ENCODE measurements around the gene HCCS.

The HCCS gene

DNA sequence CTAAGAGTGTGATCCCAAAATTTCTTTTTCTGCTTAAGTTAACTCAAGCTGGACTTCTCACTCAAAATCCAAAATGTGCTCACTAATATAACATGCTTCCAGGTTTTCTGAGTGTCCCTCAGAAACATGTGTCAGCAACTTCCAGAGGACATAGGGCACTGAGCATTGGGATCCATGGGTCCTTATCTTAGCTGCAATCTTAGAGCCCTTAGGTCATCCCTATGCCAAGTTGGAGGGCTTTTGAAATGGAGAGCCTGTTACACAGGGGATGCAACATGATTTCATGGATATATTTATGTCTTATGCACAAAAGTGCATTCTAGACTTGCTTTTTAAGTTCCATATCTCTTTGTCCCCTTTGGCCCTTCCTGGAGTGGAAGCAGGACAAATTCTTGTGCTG, 11.7 kb upstream of the HCCS start:
- H3K4me3 ChIP-seq (ENCODE audit: low read depth, low read length), result no peak overlapping the region
- H3K4me1 ChIP-seq (ENCODE audit: control insufficient read depth, insufficient read depth, low read length, unreplicated experiment), result peaks cover 26% of the 10 kb centered on the region
- no peak overlapping the region for H2AFZ ChIP-seq (ENCODE audit: low read length, unreplicated experiment)
- no peaks in the 10 kb centered on the region for H3K36me3 ChIP-seq (ENCODE audit: insufficient read depth, low read length)
- no peak overlapping the region for H3K27ac ChIP-seq (ENCODE audit: low read depth, low read length)
- H3K79me2 ChIP-seq (ENCODE audit: control insufficient read depth, insufficient read depth, low read length, unreplicated experiment), result no peaks in the 10 kb centered on the region
- H3K27me3 ChIP-seq (ENCODE audit: insufficient read depth, low read length), result no peaks in the 10 kb centered on the region

DNA sequence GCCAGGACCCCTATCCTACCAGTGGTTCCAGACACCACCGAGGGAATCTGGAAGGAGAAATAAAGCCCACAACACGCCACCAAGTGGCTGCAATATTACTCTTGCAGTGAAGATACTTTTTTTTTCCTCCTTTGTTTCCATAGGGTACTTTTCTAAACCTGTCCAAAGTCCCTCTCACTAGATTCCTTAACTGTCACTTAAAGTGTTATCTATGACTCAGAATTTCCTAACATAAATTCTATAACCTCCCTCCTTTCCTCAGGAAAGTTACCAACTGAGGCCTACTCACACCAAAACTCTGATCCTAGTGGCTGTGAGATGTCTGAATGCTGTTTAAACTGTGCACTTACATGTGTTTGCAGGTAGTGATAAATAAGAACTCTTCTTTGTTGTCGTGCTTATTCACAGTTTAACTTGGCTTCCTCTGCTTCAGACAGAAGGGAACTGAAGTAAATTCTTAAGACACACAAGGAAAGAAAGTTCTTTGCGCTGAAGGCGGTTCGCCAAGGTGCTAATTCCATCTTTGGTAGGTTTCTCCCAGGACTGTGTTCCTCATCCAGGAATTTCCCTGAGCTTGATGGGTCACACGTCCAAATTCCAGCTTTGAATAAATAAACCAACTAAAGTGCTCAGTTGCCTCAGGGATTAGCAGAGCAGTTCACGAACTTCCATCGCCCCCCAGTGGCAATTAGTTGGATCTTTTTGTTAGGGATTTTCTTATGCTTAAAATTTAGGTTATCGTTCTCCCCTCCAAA, 10.7 kb upstream of the HCCS start:
- H3K27ac ChIP-seq (ENCODE audit: low read depth, low read length), result peak overlapping the region; percentile 79
- H3K27me3 ChIP-seq (ENCODE audit: insufficient read depth, low read length), result no peaks in the 10 kb centered on the region
- H2AFZ ChIP-seq (ENCODE audit: low read length, unreplicated experiment), result peak overlapping the region; percentile 89
- H3K79me2 ChIP-seq (ENCODE audit: control insufficient read depth, insufficient read depth, low read length, unreplicated experiment), result no peaks in the 10 kb centered on the region
- peak overlapping the region; percentile 35; the same call in 1 of the 2 replicates for H3K4me3 ChIP-seq (ENCODE audit: low read depth, low read length)
- H3K36me3 ChIP-seq (ENCODE audit: insufficient read depth, low read length), result no peaks in the 10 kb centered on the region
- peaks cover 30% of the 10 kb centered on the region for H3K4me1 ChIP-seq (ENCODE audit: control insufficient read depth, insufficient read depth, low read length, unreplicated experiment)

DNA sequence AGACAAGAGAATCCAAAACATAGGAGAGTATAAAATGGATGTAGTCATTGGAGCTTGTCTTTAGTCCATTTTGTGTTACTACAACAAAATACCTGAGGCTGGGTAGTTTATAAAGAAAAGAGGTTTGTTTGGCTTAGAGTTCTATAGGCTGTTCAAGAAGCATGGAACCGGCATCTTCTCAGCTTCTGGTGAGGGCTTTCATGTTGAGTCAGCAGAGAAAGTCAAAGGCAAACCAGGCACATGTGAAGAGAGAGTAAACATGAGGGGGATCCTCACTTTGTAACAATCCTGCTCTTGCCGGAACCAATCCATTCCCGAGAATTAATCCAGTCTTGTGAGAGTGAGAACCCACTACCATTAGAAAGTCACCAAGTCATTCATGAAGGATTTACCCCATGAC, 8.1 kb upstream of the HCCS start:
- Histone ChIP-seq H3K4me3 (ENCODE audit: low read depth, low read length) (no peak overlapping the region), H3K4me1 (ENCODE audit: control insufficient read depth, insufficient read depth, low read length, unreplicated experiment) (peaks cover 30% of the 10 kb centered on the region), H3K36me3 (ENCODE audit: insufficient read depth, low read length) (0 out of 2 replicates have a peak, but pooled peaks cover 3% of the 10 kb centered on the region), H3K27me3 (ENCODE audit: insufficient read depth, low read length) (no peaks in the 10 kb centered on the region), H3K27ac (ENCODE audit: low read depth, low read length) (no peak overlapping the region), H3K79me2 (ENCODE audit: control insufficient read depth, insufficient read depth, low read length, unreplicated experiment) (peaks cover 3% of the 10 kb centered on the region), H2AFZ (ENCODE audit: low read length, unreplicated experiment) (no peak overlapping the region)

DNA sequence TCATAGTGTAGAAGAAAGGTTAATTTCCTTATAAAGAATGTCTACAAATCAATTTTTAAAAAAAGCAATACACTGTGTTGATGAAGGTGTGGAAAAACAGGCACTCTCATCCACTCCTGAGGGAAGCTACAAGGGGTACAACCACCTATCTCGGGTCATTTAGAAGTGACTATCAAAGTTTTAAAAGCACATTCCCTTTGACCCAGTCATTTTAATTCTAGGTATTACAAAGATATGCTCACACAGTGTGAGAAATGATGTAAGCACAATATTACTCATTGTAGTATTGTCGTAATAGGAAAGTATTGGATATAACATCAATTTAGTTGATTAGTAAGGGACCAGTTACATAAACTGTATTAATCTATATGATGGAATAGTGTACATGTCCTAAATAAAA, 7.4 kb upstream of the HCCS start:
- Histone ChIP-seq H3K36me3 (ENCODE audit: insufficient read depth, low read length) (0 out of 2 replicates have a peak, but pooled peaks cover 3% of the 10 kb centered on the region), H3K79me2 (ENCODE audit: control insufficient read depth, insufficient read depth, low read length, unreplicated experiment) (peaks cover 3% of the 10 kb centered on the region), H3K4me1 (ENCODE audit: control insufficient read depth, insufficient read depth, low read length, unreplicated experiment) (peaks cover 30% of the 10 kb centered on the region), H3K27ac (ENCODE audit: low read depth, low read length) (no peak overlapping the region), H3K4me3 (ENCODE audit: low read depth, low read length) (no peak overlapping the region), H3K27me3 (ENCODE audit: insufficient read depth, low read length) (no peaks in the 10 kb centered on the region), H2AFZ (ENCODE audit: low read length, unreplicated experiment) (no peak overlapping the region)

DNA sequence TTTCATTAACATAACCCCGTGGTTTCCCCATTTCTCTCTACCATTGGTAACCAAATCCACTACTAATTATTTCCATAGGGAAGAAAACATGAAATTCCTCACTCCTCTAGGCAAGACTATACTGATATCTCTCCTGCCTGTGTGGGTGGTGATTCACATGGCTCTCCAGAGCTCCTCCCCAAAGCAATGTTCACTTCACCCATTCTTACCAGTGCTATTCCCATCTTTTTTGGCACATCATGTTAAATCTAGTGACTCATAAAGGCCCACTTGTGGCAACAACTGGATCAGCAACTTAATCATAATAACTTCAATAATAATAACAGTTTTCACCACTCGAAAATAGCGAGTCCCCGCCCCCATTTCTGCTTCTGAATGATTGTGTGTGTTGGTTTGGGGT, 6.1 kb upstream of the HCCS start:
- Histone ChIP-seq H2AFZ (ENCODE audit: low read length, unreplicated experiment) (no peak overlapping the region), H3K36me3 (ENCODE audit: insufficient read depth, low read length) (0 out of 2 replicates have a peak, but pooled peaks cover 3% of the 10 kb centered on the region), H3K4me1 (ENCODE audit: control insufficient read depth, insufficient read depth, low read length, unreplicated experiment) (peaks cover 33% of the 10 kb centered on the region), H3K4me3 (ENCODE audit: low read depth, low read length) (no peak overlapping the region), H3K27ac (ENCODE audit: low read depth, low read length) (peak overlapping the region; percentile 22; the same call in 1 of the 2 replicates), H3K79me2 (ENCODE audit: control insufficient read depth, insufficient read depth, low read length, unreplicated experiment) (peaks cover 6% of the 10 kb centered on the region), H3K27me3 (ENCODE audit: insufficient read depth, low read length) (no peaks in the 10 kb centered on the region)

DNA sequence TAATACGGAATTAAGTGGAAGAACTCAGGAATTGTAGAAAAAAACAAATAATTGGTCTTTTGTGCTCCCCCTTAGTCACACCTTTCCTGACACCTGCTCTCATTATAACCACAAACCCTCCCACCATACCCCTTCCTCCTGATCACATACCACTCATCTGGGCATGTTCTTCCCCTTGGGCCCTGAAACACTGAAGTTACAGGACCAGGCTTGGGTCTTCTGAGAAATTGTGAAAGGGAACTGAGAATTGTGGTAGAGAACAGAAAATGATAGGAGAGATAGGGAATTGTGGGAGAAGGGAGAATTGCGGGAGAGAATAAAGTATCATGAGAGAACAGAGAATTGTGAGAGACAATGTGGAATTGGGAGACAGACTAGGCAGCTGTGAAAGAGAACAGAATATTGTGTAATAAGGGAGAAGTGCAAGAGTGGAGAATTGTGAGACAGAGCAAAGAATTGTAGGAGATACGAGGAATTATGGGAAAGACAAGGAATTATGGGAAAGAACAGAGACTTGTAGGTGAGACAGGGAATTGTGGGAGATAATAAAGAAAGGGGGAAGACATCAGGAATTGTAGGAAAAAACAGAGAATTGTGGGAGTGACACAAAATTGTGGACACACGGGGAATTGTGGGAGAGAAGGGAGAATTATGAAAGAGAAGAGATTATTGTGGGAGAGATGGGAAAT, 2.7 kb upstream of the HCCS start:
- Histone ChIP-seq H3K27me3 (ENCODE audit: insufficient read depth, low read length) (no peaks in the 10 kb centered on the region), H3K4me3 (ENCODE audit: low read depth, low read length) (no peak overlapping the region), H3K27ac (ENCODE audit: low read depth, low read length) (no peak overlapping the region), H3K79me2 (ENCODE audit: control insufficient read depth, insufficient read depth, low read length, unreplicated experiment) (peaks cover 37% of the 10 kb centered on the region), H3K4me1 (ENCODE audit: control insufficient read depth, insufficient read depth, low read length, unreplicated experiment) (peaks cover 39% of the 10 kb centered on the region), H2AFZ (ENCODE audit: low read length, unreplicated experiment) (no peak overlapping the region), H3K36me3 (ENCODE audit: insufficient read depth, low read length) (0 out of 2 replicates have a peak, but pooled peaks cover 6% of the 10 kb centered on the region)

DNA sequence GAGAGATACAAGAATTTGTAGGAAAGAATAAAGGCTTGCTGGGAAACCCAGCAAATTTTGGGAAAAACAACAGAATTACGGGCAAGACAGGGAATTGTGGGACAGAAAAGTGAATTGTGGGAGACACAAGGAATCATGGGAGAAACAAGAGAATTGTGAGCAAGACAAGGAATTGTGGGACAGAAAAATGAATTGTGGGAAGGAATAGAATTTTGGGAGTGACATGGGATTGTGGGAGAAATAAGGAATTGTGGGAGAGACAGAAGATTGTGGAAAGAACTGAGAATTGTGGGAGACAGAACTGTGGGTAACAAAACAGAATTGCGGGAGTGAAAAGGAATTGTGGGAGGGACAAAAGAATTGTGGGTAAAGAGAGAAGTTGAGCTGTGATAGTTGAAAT, 1.2 kb upstream of the HCCS start:
- peaks cover 53% of the 10 kb centered on the region for H3K79me2 ChIP-seq (ENCODE audit: control insufficient read depth, insufficient read depth, low read length, unreplicated experiment)
- H2AFZ ChIP-seq (ENCODE audit: low read length, unreplicated experiment), result peak overlapping the region; percentile 38
- H3K4me3 ChIP-seq (ENCODE audit: low read depth, low read length), result peak overlapping the region; percentile 98

DNA sequence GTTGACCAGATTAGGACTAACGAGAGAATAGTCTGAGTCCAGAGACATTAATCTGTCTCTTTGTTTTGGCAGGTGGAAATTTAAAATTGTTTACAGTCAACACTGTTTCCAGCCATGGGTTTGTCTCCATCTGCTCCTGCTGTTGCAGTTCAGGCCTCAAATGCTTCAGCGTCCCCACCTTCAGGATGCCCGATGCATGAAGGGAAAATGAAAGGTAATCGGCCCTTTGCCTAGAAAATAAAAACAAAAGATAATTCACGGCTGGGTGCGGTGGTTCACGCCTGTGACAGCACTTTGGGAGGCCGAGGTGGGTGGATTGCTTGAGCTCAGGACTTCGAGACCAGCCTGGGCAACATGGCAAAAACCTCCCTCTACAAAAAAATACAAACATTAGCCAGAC, 815 bp downstream of the HCCS start:
- Histone ChIP-seq H3K27ac (ENCODE audit: low read depth, low read length) (peak overlapping the region; percentile 90), H3K36me3 (ENCODE audit: insufficient read depth, low read length) (peaks cover 30% of the 10 kb centered on the region), H3K79me2 (ENCODE audit: control insufficient read depth, insufficient read depth, low read length, unreplicated experiment) (peaks cover 64% of the 10 kb centered on the region), H2AFZ (ENCODE audit: low read length, unreplicated experiment) (peak overlapping the region; percentile 43), H3K27me3 (ENCODE audit: insufficient read depth, low read length) (no peaks in the 10 kb centered on the region), H3K4me1 (ENCODE audit: control insufficient read depth, insufficient read depth, low read length, unreplicated experiment) (peaks cover 51% of the 10 kb centered on the region), H3K4me3 (ENCODE audit: low read depth, low read length) (peak overlapping the region; percentile 98)

More for the DNA sequence above, 1.2 kb upstream of the HCCS start:
- H3K27ac ChIP-seq (ENCODE audit: low read depth, low read length), result no peak overlapping the region
- no peaks in the 10 kb centered on the region for H3K27me3 ChIP-seq (ENCODE audit: insufficient read depth, low read length)
- H3K4me1 ChIP-seq (ENCODE audit: control insufficient read depth, insufficient read depth, low read length, unreplicated experiment), result peaks cover 33% of the 10 kb centered on the region
- H3K36me3 ChIP-seq (ENCODE audit: insufficient read depth, low read length), result peaks cover 13% of the 10 kb centered on the region; the same call in 1 of the 2 replicates

DNA sequence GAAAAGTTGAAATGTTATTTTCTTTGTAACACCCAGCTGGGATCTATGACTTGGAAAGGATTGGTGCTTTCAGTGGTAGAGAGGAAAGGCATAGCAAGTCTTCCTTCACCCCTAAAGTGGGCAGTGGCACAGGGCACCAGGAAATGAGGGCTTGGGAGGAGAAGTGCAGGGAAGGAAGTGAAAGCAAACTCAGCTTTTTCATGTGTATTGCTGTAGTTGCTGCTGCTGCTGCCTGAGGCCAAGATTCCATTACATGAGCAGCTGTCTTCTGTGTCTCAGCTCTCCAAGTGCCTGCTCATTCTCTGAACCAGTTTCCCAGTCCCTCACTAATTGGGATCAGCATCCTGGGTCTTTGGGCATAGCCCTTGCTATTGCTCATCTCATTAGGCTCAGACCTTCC, 2.6 kb downstream of the HCCS start:
- H3K36me3 ChIP-seq (ENCODE audit: insufficient read depth, low read length), result peaks cover 47% of the 10 kb centered on the region
- H3K4me1 ChIP-seq (ENCODE audit: control insufficient read depth, insufficient read depth, low read length, unreplicated experiment), result peaks cover 61% of the 10 kb centered on the region
- H2AFZ ChIP-seq (ENCODE audit: low read length, unreplicated experiment), result no peak overlapping the region
- no peaks in the 10 kb centered on the region for H3K27me3 ChIP-seq (ENCODE audit: insufficient read depth, low read length)
- peak overlapping the region; percentile 90 for H3K27ac ChIP-seq (ENCODE audit: low read depth, low read length)
- H3K79me2 ChIP-seq (ENCODE audit: control insufficient read depth, insufficient read depth, low read length, unreplicated experiment), result peaks cover 62% of the 10 kb centered on the region
- H3K4me3 ChIP-seq (ENCODE audit: low read depth, low read length), result peak overlapping the region; percentile 98

DNA sequence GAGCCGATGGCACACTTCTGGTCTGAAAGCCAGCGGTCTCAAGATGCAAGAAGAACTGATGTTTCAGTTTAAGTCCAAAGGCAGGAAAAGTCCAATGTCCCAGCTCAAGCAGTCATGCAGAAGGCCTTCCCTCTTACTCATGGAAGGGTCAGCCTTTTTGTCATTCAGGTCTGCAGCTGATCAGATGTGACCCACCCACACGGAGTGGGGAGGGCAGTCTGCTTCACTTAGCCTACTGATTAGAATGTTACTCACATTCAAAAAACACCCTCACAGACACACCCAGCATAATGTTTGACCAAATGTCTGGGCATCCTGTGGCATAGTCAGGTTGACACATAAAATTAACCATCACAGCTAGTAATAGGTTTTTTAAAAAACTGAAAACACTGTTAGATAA, 6.6 kb downstream of the HCCS start:
- Histone ChIP-seq H3K4me3 (ENCODE audit: low read depth, low read length) (no peak overlapping the region), H3K27ac (ENCODE audit: low read depth, low read length) (peak overlapping the region; percentile 56), H3K36me3 (ENCODE audit: insufficient read depth, low read length) (peaks cover 86% of the 10 kb centered on the region), H3K4me1 (ENCODE audit: control insufficient read depth, insufficient read depth, low read length, unreplicated experiment) (peaks cover 43% of the 10 kb centered on the region), H3K79me2 (ENCODE audit: control insufficient read depth, insufficient read depth, low read length, unreplicated experiment) (peaks cover 37% of the 10 kb centered on the region), H3K27me3 (ENCODE audit: insufficient read depth, low read length) (no peaks in the 10 kb centered on the region), H2AFZ (ENCODE audit: low read length, unreplicated experiment) (no peak overlapping the region)
